SJSA1 (cell line): ENCODE measurements around the gene CIAO1. TPM values are rescaled to one million over a fixed set of nuclear protein-coding genes. Genes with fewer than 3 reads are reported as not detected.
A peak's percentile ranks its signal among the peaks of the same experiment; 100 is the strongest.
"Not testable (repeated sequence)": the region's sequence is repeated elsewhere in the genome, so short reads cannot be mapped to it uniquely, and the experiment has no call there.

Experiments used
- DNase-seq, 2 experiments: peaks; one replicate each; pipeline ENCODE4 v3.0.0-alpha.2; 2015 to 2020; ENCODE audit warnings: low spot score in 2 of 2, low read depth in 1 of 2
- H3K27ac ChIP-seq: fragments of 250-450 bp; sonication (Bioruptor Pico); 2 replicates; pipeline ENCODE4 v1.5.1; 2020; ENCODE audit warnings: mild to moderate bottlenecking, moderate library complexity
- H3K27me3 ChIP-seq: fragments of 250-450 bp; sonication (Bioruptor Pico); replicated peaks from 2 replicates; pipeline ENCODE4 v1.5.1; 2020; ENCODE audit warnings: mild to moderate bottlenecking, moderate library complexity
- H3K36me3 ChIP-seq: fragments of 250-450 bp; sonication (Bioruptor Pico); 2 replicates; pipeline ENCODE4 v1.5.1; 2020; ENCODE audit warnings: mild to moderate bottlenecking
- H3K4me1 ChIP-seq: fragments of 250-450 bp; sonication (Bioruptor Pico); replicated peaks from 2 replicates; pipeline ENCODE4 v1.6.1; 2021; ENCODE audit warnings: mild to moderate bottlenecking
- H3K4me3 ChIP-seq: fragments of 250-450 bp; sonication (Bioruptor Pico); 2 replicates; pipeline ENCODE4 v1.5.1; 2020; ENCODE audit warnings: mild to moderate bottlenecking
- H3K9me3 ChIP-seq: fragments of 250-450 bp; sonication (Bioruptor Pico); replicated peaks from 2 replicates; pipeline ENCODE4 v1.5.1; 2020; ENCODE audit warnings: mild to moderate bottlenecking
- total RNA-seq: library from RNA; depleted of rRNA; stranded (reverse); fragments of >200 nt; shearing (Covaris generic); gene quantifications from 2 replicates; pipeline ENCODE4 v1.2.3, GENCODE V29; 2014; rRNA removed

The CIAO1 gene
- 86.9 and 88.2 TPM in 2 replicates for total RNA-seq

GRCh38 chr2:96265840-96266679 is at the start of gene CIAO1, which contains the start of gene TMEM127:
Gene CIAO1, plus strand, starts transcription at chr2:96266225. Its CDS starts 126 bp downstream, at chr2:96266351.
Gene TMEM127, minus strand, starts transcription at chr2:96265997. Its CDS starts 616 bp downstream, at chr2:96265381.
- Histone ChIP-seq H3K27ac (peak within 1 kb of the TSS; percentile 67), H3K36me3 (peaks cover 70% of the 10 kb centered on the region), H3K4me3 (peak within 1 kb of the TSS; percentile 87), H3K27me3 (no peaks in the 10 kb centered on the region), H3K9me3 (no peaks in the 10 kb centered on the region), H3K4me1 (peaks cover 23% of the 10 kb centered on the region)
- DNase-seq = peak; percentile 97 to 99

GRCh38 chr2:96218508-96219131 is 47.4 kb upstream of the CIAO1 start:
- no peaks in the 10 kb centered on the region for H3K36me3 ChIP-seq
- no peaks in the 10 kb centered on the region for H3K27me3 ChIP-seq
- H3K27ac ChIP-seq = no peak overlapping the region
- H3K4me1 ChIP-seq = no peaks in the 10 kb centered on the region
- DNase-seq = no peak
- no peaks in the 10 kb centered on the region for H3K9me3 ChIP-seq
- H3K4me3 ChIP-seq = no peak overlapping the region

GRCh38 chr2:96219959-96220358 is 46.1 kb upstream of the CIAO1 start:
- H3K4me3 ChIP-seq, H3K4me1 ChIP-seq, H3K27ac ChIP-seq, H3K9me3 ChIP-seq, H3K27me3 ChIP-seq, DNase-seq, H3K36me3 ChIP-seq: not testable (repeated sequence)

- not testable (repeated sequence) for H3K27me3 ChIP-seq, DNase-seq, H3K27ac ChIP-seq, H3K4me1 ChIP-seq, H3K36me3 ChIP-seq, H3K9me3 ChIP-seq, H3K4me3 ChIP-seq
These were observed 44.9 kb upstream of the CIAO1 start for GRCh38 chr2:96221106-96221505.

GRCh38 chr2:96225016-96225533 is 41.0 kb upstream of the CIAO1 start:
- no peak for DNase-seq
- H3K36me3 ChIP-seq = no peaks in the 10 kb centered on the region
- no peak overlapping the region for H3K4me3 ChIP-seq
- no peaks in the 10 kb centered on the region for H3K9me3 ChIP-seq
- H3K27me3 ChIP-seq = no peaks in the 10 kb centered on the region
- H3K4me1 ChIP-seq = no peaks in the 10 kb centered on the region
- H3K27ac ChIP-seq = no peak overlapping the region

GRCh38 chr2:96231316-96231715 is 34.7 kb upstream of the CIAO1 start:
- Histone ChIP-seq H3K9me3 (no peaks in the 10 kb centered on the region), H3K4me3 (no peak overlapping the region), H3K27ac (no peak overlapping the region), H3K4me1 (no peaks in the 10 kb centered on the region), H3K36me3 (no peaks in the 10 kb centered on the region; the same call in 1 of the 2 replicates), H3K27me3 (no peaks in the 10 kb centered on the region)
- no peak for DNase-seq

- no peak for DNase-seq
- Histone ChIP-seq H3K27ac (no peak overlapping the region), H3K36me3 (no peaks in the 10 kb centered on the region; the same call in 1 of the 2 replicates), H3K4me1 (no peaks in the 10 kb centered on the region), H3K4me3 (no peak overlapping the region), H3K9me3 (no peaks in the 10 kb centered on the region), H3K27me3 (no peaks in the 10 kb centered on the region)
These were observed 32.6 kb upstream of the CIAO1 start for GRCh38 chr2:96233436-96233835.

GRCh38 chr2:96233880-96234316 is 32.1 kb upstream of the CIAO1 start:
- Histone ChIP-seq H3K27ac (no peak overlapping the region), H3K36me3 (no peaks in the 10 kb centered on the region; the same call in 1 of the 2 replicates), H3K9me3 (no peaks in the 10 kb centered on the region), H3K4me1 (no peaks in the 10 kb centered on the region), H3K27me3 (no peaks in the 10 kb centered on the region), H3K4me3 (no peak overlapping the region)
- no peak for DNase-seq

GRCh38 chr2:96236882-96237281 is 29.1 kb upstream of the CIAO1 start:
- H3K27ac ChIP-seq = no peak overlapping the region
- H3K4me3 ChIP-seq = no peak overlapping the region
- H3K36me3 ChIP-seq = no peaks in the 10 kb centered on the region; the same call in 1 of the 2 replicates
- no peaks in the 10 kb centered on the region for H3K9me3 ChIP-seq
- H3K27me3 ChIP-seq = no peaks in the 10 kb centered on the region
- DNase-seq = no peak
- H3K4me1 ChIP-seq = peaks cover 2% of the 10 kb centered on the region

- H3K27me3 ChIP-seq = no peaks in the 10 kb centered on the region
- H3K4me1 ChIP-seq = peaks cover 13% of the 10 kb centered on the region
- H3K9me3 ChIP-seq = no peaks in the 10 kb centered on the region
- no peak for DNase-seq
- H3K36me3 ChIP-seq = no peaks in the 10 kb centered on the region; the same call in 1 of the 2 replicates
- no peak overlapping the region for H3K4me3 ChIP-seq
- H3K27ac ChIP-seq = no peak overlapping the region
These were observed 27.8 kb upstream of the CIAO1 start for GRCh38 chr2:96238266-96238665.

GRCh38 chr2:96239091-96239490 is 26.9 kb upstream of the CIAO1 start:
- no peak for DNase-seq
- H3K9me3 ChIP-seq = no peaks in the 10 kb centered on the region

GRCh38 chr2:96239745-96240264 is 26.2 kb upstream of the CIAO1 start:
- H3K4me1 ChIP-seq = peaks cover 13% of the 10 kb centered on the region
- H3K9me3 ChIP-seq = no peaks in the 10 kb centered on the region
- H3K36me3 ChIP-seq = no peaks in the 10 kb centered on the region; the same call in 1 of the 2 replicates
- no peak for DNase-seq
- no peak overlapping the region for H3K27ac ChIP-seq
- no peak overlapping the region for H3K4me3 ChIP-seq
- no peaks in the 10 kb centered on the region for H3K27me3 ChIP-seq

More at GRCh38 chr2:96239091-96239490, 26.9 kb upstream of the CIAO1 start:
- Histone ChIP-seq H3K4me1 (peaks cover 13% of the 10 kb centered on the region), H3K36me3 (no peaks in the 10 kb centered on the region; the same call in 1 of the 2 replicates), H3K27ac (no peak overlapping the region), H3K27me3 (no peaks in the 10 kb centered on the region), H3K4me3 (no peak overlapping the region)

- no peaks in the 10 kb centered on the region for H3K36me3 ChIP-seq
- no peak for DNase-seq
- H3K4me1 ChIP-seq = peaks cover 13% of the 10 kb centered on the region
- H3K27ac ChIP-seq = no peak overlapping the region
- H3K4me3 ChIP-seq = no peak overlapping the region
- H3K27me3 ChIP-seq = no peaks in the 10 kb centered on the region
- no peaks in the 10 kb centered on the region for H3K9me3 ChIP-seq
These were observed 25.5 kb upstream of the CIAO1 start for GRCh38 chr2:96240341-96241038.
